Right atrium auricular region (tissue), 2 donors: Measurements from ENCODE around the gene AGK. TPM values are rescaled to one million over a fixed set of nuclear protein-coding genes. Genes with fewer than 3 reads are reported as not detected.

ENCODE experiments used
- DNase-seq: peaks from one replicate; pipeline ENCODE4 v3.0.0-alpha.2; 2019; ENCODE audit warnings: low spot score
- H3K27ac ChIP-seq, 2 donors: fragments of 200-600 bp; sonication (generic); 1 replicate in 1 of 2; 2 replicates in 1 of 2; pipeline ENCODE4 v1.5.1; 2016 to 2019
- H3K27me3 ChIP-seq, 2 donors: fragments of 200-600 bp; sonication (generic); one replicate each; pipeline versions ENCODE4 v1.5.1 to v1.6.0; 2017 to 2019
- H3K36me3 ChIP-seq: fragments of 200-600 bp; sonication (generic); one replicate; pipeline ENCODE4 v1.5.1; 2016
- H3K4me1 ChIP-seq, 2 donors: fragments of 200-600 bp; sonication (generic); one replicate each; pipeline versions ENCODE4 v1.5.1 to v1.6.0; 2017 to 2019
- H3K4me3 ChIP-seq, 2 donors: fragments of 200-600 bp; sonication (generic); 1 replicate in 1 of 2; 2 replicates in 1 of 2; pipeline ENCODE4 v1.5.1; 2017 to 2019; ENCODE audit warnings: mild to moderate bottlenecking in 1 of 2, moderate library complexity in 1 of 2
- H3K9me3 ChIP-seq, 2 donors: fragments of 200-600 bp; sonication (generic); one replicate each; pipeline ENCODE4 v1.5.1; 2019
- CTCF ChIP-seq, 2 donors: fragments of 200-600 bp; sonication (generic); IDR thresholded peaks; one replicate each; pipeline ENCODE4 v1.5.1; 2019; ENCODE audit warnings: antibody characterized with exemption in 2 of 2
- total RNA-seq, 2 donors: library from RNA; depleted of rRNA; stranded (reverse); fragments of >200 nt; gene quantifications; one replicate each; pipeline ENCODE4 v1.1.0, GENCODE V29; 2016

Gene AGK
- total RNA-seq, 2 donors from 2014 or later, result 24.2 to 41.9 TPM

- Histone ChIP-seq H3K4me3 (no peak overlapping the region), H3K4me1 (peaks cover 0 to 16% of the 10 kb centered on the region in 2 donors), H3K9me3 (no peaks in the 10 kb centered on the region), H3K36me3 (no peaks in the 10 kb centered on the region), H3K27ac (no peak overlapping the region), H3K27me3 (no peaks in the 10 kb centered on the region)
- no peak for DNase-seq
- TF ChIP-seq CTCF (IDR thresholded peaks at IDR 0.05), result no peak
Observed at GRCh38 chr7:141691540-141691939, 140.3 kb downstream of the AGK start.

GRCh38 chr7:141691961-141692360 lies 140.8 kb downstream of the AGK start:
- H3K4me3 ChIP-seq, result no peak overlapping the region
- no peaks in the 10 kb centered on the region for H3K9me3 ChIP-seq
- H3K36me3 ChIP-seq, result no peaks in the 10 kb centered on the region
- H3K27me3 ChIP-seq, result no peaks in the 10 kb centered on the region
- TF ChIP-seq CTCF (IDR thresholded peaks at IDR 0.05), result no peak
- no peak overlapping the region for H3K27ac ChIP-seq
- H3K4me1 ChIP-seq, result peaks cover 0 to 12% of the 10 kb centered on the region in 2 donors
- DNase-seq, result no peak

GRCh38 chr7:141693082-141693481 lies 141.9 kb downstream of the AGK start:
- Histone ChIP-seq H3K4me3 (no peak overlapping the region), H3K4me1 (peaks cover 0 to 8% of the 10 kb centered on the region in 2 donors), H3K36me3 (no peaks in the 10 kb centered on the region), H3K9me3 (no peaks in the 10 kb centered on the region), H3K27me3 (no peaks in the 10 kb centered on the region), H3K27ac (no peak overlapping the region)
- no peak for TF ChIP-seq CTCF (IDR thresholded peaks at IDR 0.05)
- no peak for DNase-seq

DNA sequence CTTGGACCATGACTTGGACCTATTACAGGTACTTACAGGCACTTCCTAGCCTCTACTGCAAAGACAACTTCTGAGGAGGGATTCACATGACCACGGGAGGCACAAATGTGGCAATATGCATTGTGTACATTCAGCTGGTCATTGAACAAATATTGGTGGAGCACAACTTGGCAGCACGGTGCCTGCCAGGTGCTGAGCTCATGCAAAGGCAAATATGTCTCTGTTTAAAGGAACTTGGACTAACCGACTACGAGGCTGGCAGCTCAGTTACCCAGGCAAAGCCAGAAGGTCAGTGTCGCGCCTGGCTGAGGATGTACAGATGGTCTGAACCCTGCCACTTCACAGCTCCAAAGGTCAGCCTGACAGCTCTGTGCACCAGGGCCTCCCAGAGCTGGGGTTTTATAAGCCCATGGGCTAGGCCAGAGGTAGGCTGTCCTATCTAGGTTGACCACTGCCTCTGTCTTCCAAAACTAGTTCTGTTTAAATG lies 144.6 kb downstream of the AGK start:
- Histone ChIP-seq H3K36me3 (no peaks in the 10 kb centered on the region), H3K9me3 (no peaks in the 10 kb centered on the region), H3K27ac (no peak overlapping the region), H3K4me1 (peaks cover 0 to 20% of the 10 kb centered on the region in 2 donors), H3K27me3 (no peaks in the 10 kb centered on the region), H3K4me3 (no peak overlapping the region)
- no peak for DNase-seq
- TF ChIP-seq CTCF (IDR thresholded peaks at IDR 0.05), result no peak

DNA sequence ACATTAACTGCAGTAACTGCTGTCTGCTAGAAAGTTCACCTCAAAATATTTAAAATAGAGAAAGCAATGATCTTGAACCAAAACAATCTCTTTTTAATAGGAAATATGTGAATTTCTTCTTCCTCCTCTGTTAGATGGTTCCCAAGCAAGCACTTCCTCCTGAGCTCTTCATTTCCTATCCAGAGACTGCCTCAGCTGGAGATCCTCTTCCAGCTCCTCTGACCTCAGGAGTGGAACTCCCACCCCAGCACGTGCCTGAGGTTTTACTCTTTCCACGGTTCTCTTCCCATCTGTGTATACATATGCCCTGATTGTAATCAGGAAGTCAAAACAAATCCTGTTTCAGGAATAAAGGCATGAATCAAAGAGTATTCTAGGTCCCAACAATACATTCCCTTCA lies 145.1 kb downstream of the AGK start:
- TF ChIP-seq CTCF (IDR thresholded peaks at IDR 0.05), result no peak
- no peaks in the 10 kb centered on the region for H3K36me3 ChIP-seq
- peaks cover 0 to 22% of the 10 kb centered on the region in 2 donors for H3K4me1 ChIP-seq
- no peaks in the 10 kb centered on the region for H3K27me3 ChIP-seq
- no peak overlapping the region for H3K4me3 ChIP-seq
- DNase-seq, result no peak
- no peaks in the 10 kb centered on the region for H3K9me3 ChIP-seq
- H3K27ac ChIP-seq, result no peak overlapping the region

GRCh38 chr7:141697211-141697871 lies 146.1 kb downstream of the AGK start:
- no peaks in the 10 kb centered on the region for H3K27me3 ChIP-seq
- TF ChIP-seq CTCF (IDR thresholded peaks at IDR 0.05), result no peak
- H3K27ac ChIP-seq, result no peak overlapping the region
- H3K4me1 ChIP-seq, result peaks cover 0 to 24% of the 10 kb centered on the region in 2 donors
- H3K4me3 ChIP-seq, result no peak overlapping the region
- no peak for DNase-seq
- no peaks in the 10 kb centered on the region for H3K36me3 ChIP-seq
- no peaks in the 10 kb centered on the region for H3K9me3 ChIP-seq
